HCT116 (cell line): Measurements from ENCODE around the gene CYP3A4. TPM values are rescaled to one million over a fixed set of nuclear protein-coding genes. Genes with fewer than 3 reads are reported as not detected.

Experiments used
- ATAC-seq: fragments of 200-7000 bp; cut with Tn5 transposase; 2 replicates; pipeline ENCODE4 v1.9.1; 2020; ENCODE audit warnings: mild to moderate bottlenecking, moderate library complexity
- BruUV-seq: library from RNA; stranded (reverse); fragments of 400-500 nt; replicated peaks from 2 replicates; lab custom pipeline; 2021; lab: Mats Ljungman, UMichigan
- CTCF ChIA-PET: fragments of 300-600 bp; sonication (Branson Sonifier 250); formaldehyde crosslinking; loops from one replicate; lab custom pipeline; 2021; ENCODE audit warnings: antibody characterized with exemption; lab: Charles Lee
- POLR2A ChIA-PET: fragments of 300-600, 350-600 bp; sonication (Branson Sonifier 250); formaldehyde crosslinking; loops from one replicate; lab custom pipeline; 2021; ENCODE audit warnings: antibody characterized with exemption; lab: Charles Lee
- RAD21 ChIA-PET, 2 experiments: fragments of 300-600 bp; sonication (Branson Sonifier 250); formaldehyde crosslinking; loops; one replicate each; lab custom pipeline; 2023; ENCODE audit warnings: low total read pairs in 2 of 2; ENCODE audit not compliant: uncharacterized antibody in 2 of 2, unreplicated experiment in 2 of 2, low non-redundant PET in 1 of 2; lab: Charles Lee
- DNase-seq: peaks from one replicate; pipeline ENCODE4 v3.0.0-alpha.2; 2010; ENCODE audit warnings: low read depth, low spot score
- H2AFZ ChIP-seq: fragments of 200-600 bp; shearing (Covaris generic), sonication (generic); 2 replicates; pipeline ENCODE4 v1.6.1; 2017; ENCODE audit warnings: low read depth, mixed run types, mixed read lengths, antibody characterized with exemption, low read length; ENCODE audit not compliant: poor library complexity, severe bottlenecking
- H3K27ac ChIP-seq: 2 replicates; pipeline ENCODE4 v1.5.1; 2012; ENCODE audit warnings: low read depth, low read length
- H3K27me3 ChIP-seq: fragments of 200-600 bp; sonication (generic); 2 replicates; pipeline ENCODE4 v1.6.1; 2016; ENCODE audit warnings: mixed run types, low read length, mixed read lengths; ENCODE audit not compliant: insufficient read depth
- H3K36me3 ChIP-seq, 2 experiments: fragments of 200-500 bp in 1 of 2; fragments of 200-600 bp in 1 of 2; sonication (Bioruptor generic) in 1 of 2; sonication (generic) in 1 of 2; 2 replicates each; pipeline versions ENCODE4 v1.5.1 to v1.6.1; 2014 to 2016; ENCODE audit warnings: low read length in 2 of 2, inconsistent platforms in 1 of 2, mixed read lengths in 1 of 2, mixed run types in 1 of 2; ENCODE audit not compliant: insufficient read depth in 2 of 2, control insufficient read depth in 1 of 2
- H3K4me1 ChIP-seq, 2 experiments: fragments of 200-600 bp in 1 of 2; sonication (generic) in 1 of 2; 2 replicates each; pipeline versions ENCODE4 v1.5.1 to v1.6.1; 2012 to 2017; ENCODE audit warnings: low read length in 2 of 2, inconsistent platforms in 1 of 2, mild to moderate bottlenecking in 1 of 2, mixed read lengths in 1 of 2, mixed run types in 1 of 2, moderate library complexity in 1 of 2; ENCODE audit not compliant: insufficient read depth in 2 of 2, control insufficient read depth in 1 of 2
- H3K4me2 ChIP-seq: fragments of 200-600 bp; sonication (generic); 2 replicates; pipeline ENCODE4 v1.6.1; 2017; ENCODE audit warnings: mixed run types, low read length, mixed read lengths
- H3K4me3 ChIP-seq, 2 experiments: fragments of 200-600 bp in 1 of 2; sonication (generic) in 1 of 2; replicated peaks in 1 of 2; 2 replicates each; pipeline ENCODE4 v1.5.1; 2011 to 2016; ENCODE audit warnings: low read length in 2 of 2, control low read depth in 1 of 2, low read depth in 1 of 2, mild to moderate bottlenecking in 1 of 2, mixed read lengths in 1 of 2, mixed run types in 1 of 2
- H3K79me2 ChIP-seq: fragments of 200-600 bp; sonication (generic); 2 replicates; pipeline ENCODE4 v1.6.1; 2017; ENCODE audit warnings: mild to moderate bottlenecking, mixed run types, low read length, moderate library complexity, mixed read lengths; ENCODE audit not compliant: insufficient read depth
- H3K9ac ChIP-seq: fragments of 200-600 bp; sonication (generic); 2 replicates; pipeline ENCODE4 v1.6.1; 2016; ENCODE audit warnings: low read length, mixed read lengths
- H3K9me2 ChIP-seq: fragments of 200-600 bp; sonication (generic), shearing (Covaris generic); 2 replicates; pipeline ENCODE4 v1.6.1; 2017; ENCODE audit warnings: mixed run types, mild to moderate bottlenecking, moderate library complexity; ENCODE audit not compliant: insufficient read depth
- H3K9me3 ChIP-seq, 2 experiments: fragments of 200-500 bp in 1 of 2; fragments of 200-600 bp in 1 of 2; sonication (Bioruptor generic) in 1 of 2; sonication (generic) in 1 of 2; 2 replicates each; pipeline ENCODE4 v1.6.1; 2014 to 2017; ENCODE audit warnings: low read length in 2 of 2, mixed read lengths in 2 of 2, inconsistent platforms in 1 of 2, low read depth in 1 of 2, mild to moderate bottlenecking in 1 of 2, mixed run types in 1 of 2, moderate library complexity in 1 of 2; ENCODE audit not compliant: control insufficient read depth in 1 of 2, insufficient read depth in 1 of 2
- H4K20me1 ChIP-seq: fragments of 200-600 bp; sonication (generic), shearing (Covaris generic); 2 replicates; pipeline ENCODE4 v1.6.1; 2017; ENCODE audit warnings: mixed run types, mild to moderate bottlenecking, moderate library complexity; ENCODE audit not compliant: insufficient read depth
- CEBPB ChIP-seq: IDR thresholded peaks from 2 replicates; pipeline ENCODE4 v1.6.1; 2012; ENCODE audit warnings: low read depth
- EGR1 ChIP-seq: IDR thresholded peaks from 2 replicates; pipeline ENCODE4 v1.6.1; 2012; ENCODE audit warnings: low read depth
- JUND ChIP-seq: IDR thresholded peaks from 2 replicates; pipeline ENCODE4 v1.6.1; 2012
- POLR2A ChIP-seq: IDR thresholded peaks from 2 replicates; pipeline ENCODE4 v1.7.0; 2011; ENCODE audit warnings: borderline replicate concordance; ENCODE audit not compliant: insufficient read depth, insufficient read length; ENCODE audit errors: extremely low read depth
- TCF7L2 ChIP-seq: IDR thresholded peaks from 2 replicates; pipeline ENCODE4 v1.7.0; 2011; ENCODE audit warnings: borderline replicate concordance, inconsistent platforms; ENCODE audit not compliant: insufficient read depth, insufficient read length; ENCODE audit errors: extremely low read depth
- ZBTB33 ChIP-seq: IDR thresholded peaks from 2 replicates; pipeline ENCODE4 v1.6.1; 2011; ENCODE audit warnings: mild to moderate bottlenecking, low read length, moderate library complexity; ENCODE audit not compliant: insufficient replicate concordance; ENCODE audit errors: extremely low read depth
- ZFX ChIP-seq: fragments of 450-650 bp; IDR thresholded peaks from 2 replicates; pipeline ENCODE4 v1.6.1; 2017
- intact Hi-C: fragments of 100-400 bp; cut with micrococcal nuclease; formaldehyde crosslinking; loops from 2 replicates; pipeline ENCODE4 v1.10.0; 2022
- total RNA-seq: library from RNA; stranded (reverse); gene quantifications from one replicate; pipeline ENCODE4 v1.2.1, GENCODE V29; 2021; ENCODE audit not compliant: unreplicated experiment
- TF ChIP-seq, protein P1 (sequence below): IDR thresholded peaks from 2 replicates; pipeline ENCODE4 v1.6.1; 2012

The CYP3A4 gene
- total RNA-seq, 1 experiment from 2014 or later, result 0.25 TPM

DNA sequence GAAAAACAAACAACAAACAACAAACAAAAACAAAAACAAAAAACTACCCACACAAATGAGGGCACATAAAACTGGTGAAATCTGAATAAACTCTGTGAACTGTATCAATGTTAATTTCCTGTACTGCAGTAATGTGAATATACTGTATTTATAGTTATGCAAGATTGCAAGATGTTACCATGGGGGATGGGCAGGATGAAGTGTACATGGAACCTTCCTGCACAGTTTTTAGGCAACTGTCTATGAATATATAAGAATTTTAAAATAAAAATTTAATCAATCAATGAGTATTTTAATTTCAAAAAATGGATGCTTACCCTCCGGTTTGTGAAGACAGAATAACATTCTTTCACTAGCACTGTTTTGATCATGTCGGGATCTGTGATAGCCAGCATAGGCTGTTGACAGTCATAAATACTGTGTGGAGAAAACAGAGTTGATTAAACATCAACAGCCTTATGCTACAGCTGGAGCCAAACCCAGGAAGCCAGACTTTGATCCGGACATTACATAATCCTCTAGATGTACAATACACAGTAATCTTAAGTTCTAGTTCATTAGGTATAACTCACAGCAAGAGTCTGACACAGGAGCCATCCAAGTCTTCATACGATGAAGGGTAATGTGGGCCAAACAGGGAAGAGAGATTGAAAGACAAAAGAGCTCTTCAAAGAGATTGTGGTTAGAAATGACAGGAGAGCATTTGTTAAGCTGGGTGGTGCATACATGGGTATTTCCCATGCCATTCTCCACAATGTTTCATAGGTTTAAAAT, 63.8 kb downstream of the CYP3A4 start (continued):
- TF ChIP-seq ZFX, result no peak
- no peak for TF ChIP-seq CEBPB

- TF ChIP-seq TCF7L2 (no peak), CEBPB (no peak), POLR2A (no peak), ZBTB33 (no peak), EGR1 (no peak), JUND (no peak), ZFX (no peak)
- TF ChIP-seq, protein P1, sequence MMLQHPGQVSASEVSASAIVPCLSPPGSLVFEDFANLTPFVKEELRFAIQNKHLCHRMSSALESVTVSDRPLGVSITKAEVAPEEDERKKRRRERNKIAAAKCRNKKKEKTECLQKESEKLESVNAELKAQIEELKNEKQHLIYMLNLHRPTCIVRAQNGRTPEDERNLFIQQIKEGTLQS, result no peak
- intact Hi-C loops, result no loop called here
- ATAC-seq (no peak), DNase-seq (no peak)
- Histone ChIP-seq H3K9me3 (no peaks in the 10 kb centered on the region), H2AFZ (no peak overlapping the region), H3K36me3 (no peaks in the 10 kb centered on the region), H3K27ac (no peak overlapping the region), H3K9ac (no peak overlapping the region), H3K4me1 (peaks cover 0 to 5% of the 10 kb centered on the region in 2 experiments; a peak in 1 of 4 replicates), H3K79me2 (no peaks in the 10 kb centered on the region), H3K9me2 (no peaks in the 10 kb centered on the region), H3K4me2 (no peak overlapping the region), H4K20me1 (no peaks in the 10 kb centered on the region), H3K27me3 (no peaks in the 10 kb centered on the region), H3K4me3 (no peak overlapping the region)
- ChIA-PET CTCF (no interaction called here), RAD21 (no interaction called here), POLR2A (no interaction called here)
- BruUV-seq, result no TSS peak
Observed at GRCh38 chr7:99713995-99714570, 69.9 kb downstream of the CYP3A4 start.
